GM19455 (cell line): ENCODE measurements around the gene TSBP1.
"Not testable (repeated sequence)": the region's sequence is repeated elsewhere in the genome, so short reads cannot be mapped to it uniquely, and the experiment has no call there.

Source experiments
- ATAC-seq: cut with Tn5 transposase; IDR thresholded peaks from one replicate; pipeline ENCODE4 v1.9.1; 2021; ENCODE audit not compliant: unreplicated experiment

Gene TSBP1

GRCh38 chr6:32291543-32291942, 80.2 kb downstream of the TSBP1 start:
- no peak for ATAC-seq

GRCh38 chr6:32290886-32291450, 80.7 kb downstream of the TSBP1 start:
- ATAC-seq = no peak

- no peak for ATAC-seq
Measured at GRCh38 chr6:32288426-32288825, 83.3 kb downstream of the TSBP1 start.

GRCh38 chr6:32273801-32274577, 97.7 kb downstream of the TSBP1 start:
- not testable (repeated sequence) for ATAC-seq

- ATAC-seq = no peak
Measured at GRCh38 chr6:32271429-32271828, 100.3 kb downstream of the TSBP1 start.

GRCh38 chr6:32268459-32268858, 103.2 kb downstream of the TSBP1 start:
- ATAC-seq = not testable (repeated sequence)

DNA sequence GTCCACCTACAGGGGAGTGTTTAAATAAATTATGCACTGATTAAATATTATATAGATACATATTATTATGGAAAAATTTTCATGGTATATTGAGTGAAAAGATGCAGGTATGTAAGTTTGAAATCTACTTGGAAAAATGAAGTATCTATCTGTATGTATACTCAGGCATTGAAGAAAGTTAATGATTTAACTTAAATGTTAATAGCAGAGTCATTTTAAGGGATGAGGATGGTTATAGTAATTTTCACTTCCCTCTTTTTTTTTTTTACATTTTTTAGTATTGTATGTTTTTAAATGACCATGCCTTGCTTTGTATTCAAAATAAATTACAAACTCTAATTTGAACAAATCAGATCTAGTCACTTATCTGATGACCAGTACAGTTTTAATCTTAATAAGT, 104.7 kb downstream of the TSBP1 start:
- ATAC-seq = no peak

GRCh38 chr6:32257262-32257661, 114.4 kb downstream of the TSBP1 start:
- ATAC-seq = not testable (repeated sequence)

DNA sequence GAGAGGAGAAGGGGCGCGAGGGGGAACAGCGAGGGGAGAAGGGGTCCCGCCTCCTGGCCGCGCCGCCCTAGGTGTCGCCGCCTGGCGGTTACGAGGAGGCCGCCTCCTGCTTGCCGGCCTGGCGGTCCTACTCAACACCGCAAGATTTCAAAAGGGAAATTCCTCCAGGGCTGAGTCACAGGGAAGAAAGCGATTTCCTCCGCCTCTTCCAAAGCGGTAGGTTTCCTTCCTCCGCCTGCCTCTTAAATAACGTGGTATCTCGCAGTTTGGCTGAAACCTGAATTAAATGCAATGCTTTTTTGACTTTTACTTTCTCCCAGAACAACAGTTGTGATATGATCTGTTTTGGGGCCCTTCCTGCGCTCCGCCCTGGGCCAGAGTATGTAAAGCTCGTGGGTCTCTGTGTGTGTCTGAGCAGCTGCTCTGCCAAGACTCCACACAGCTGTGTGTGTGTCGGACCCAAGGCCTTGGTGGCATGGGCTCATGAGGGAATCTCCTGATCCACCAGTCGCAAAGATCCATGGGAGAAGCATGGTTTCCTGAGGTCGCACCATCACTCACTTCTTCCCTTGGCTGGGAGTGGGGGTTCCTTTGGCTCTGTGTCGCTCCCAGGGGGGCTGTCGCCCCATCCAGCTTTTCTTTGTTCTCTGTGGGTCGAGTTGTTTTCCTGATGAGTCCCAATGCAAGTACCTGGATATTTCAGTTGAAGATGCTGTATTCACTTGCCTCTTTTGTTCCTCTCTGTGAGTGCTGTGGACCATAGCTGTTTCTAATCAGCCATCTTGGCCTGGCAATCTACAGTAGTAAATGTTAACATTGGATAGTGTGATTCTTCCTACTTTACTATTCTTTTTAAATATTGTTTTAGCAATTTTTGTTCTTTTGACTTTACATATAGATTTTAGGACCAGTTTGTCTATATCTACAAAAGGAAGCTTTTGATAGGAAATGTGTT, 116.2 kb downstream of the TSBP1 start:
- no peak for ATAC-seq

- ATAC-seq = no peak
Measured at GRCh38 chr6:32254761-32255198, 116.9 kb downstream of the TSBP1 start.

- ATAC-seq = no peak
Measured at GRCh38 chr6:32252331-32253009, 119.2 kb downstream of the TSBP1 start.

DNA sequence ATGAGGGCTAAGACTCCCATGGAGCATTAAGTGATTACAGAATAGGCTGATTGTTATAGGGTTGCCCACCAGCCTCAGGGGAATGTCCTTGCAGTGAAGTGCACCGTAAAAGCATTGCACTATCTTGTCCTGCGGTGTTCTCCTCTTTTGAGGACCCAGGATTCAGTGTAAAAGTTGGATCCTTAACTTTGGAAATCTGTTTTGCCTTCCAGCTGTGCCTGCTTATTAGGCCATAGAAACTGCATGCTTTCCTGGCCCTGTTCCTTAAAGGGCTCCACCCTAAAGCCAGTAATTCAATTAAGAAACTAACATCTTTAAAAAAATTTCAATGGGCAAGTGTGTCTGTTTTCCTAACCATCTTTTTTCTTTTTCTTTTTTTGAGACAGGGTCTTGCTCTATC, 122.4 kb downstream of the TSBP1 start:
- ATAC-seq = no peak

GRCh38 chr6:32247401-32247800, 124.3 kb downstream of the TSBP1 start:
- no peak for ATAC-seq

- ATAC-seq = no peak
Measured at GRCh38 chr6:32244946-32245398, 126.7 kb downstream of the TSBP1 start.

DNA sequence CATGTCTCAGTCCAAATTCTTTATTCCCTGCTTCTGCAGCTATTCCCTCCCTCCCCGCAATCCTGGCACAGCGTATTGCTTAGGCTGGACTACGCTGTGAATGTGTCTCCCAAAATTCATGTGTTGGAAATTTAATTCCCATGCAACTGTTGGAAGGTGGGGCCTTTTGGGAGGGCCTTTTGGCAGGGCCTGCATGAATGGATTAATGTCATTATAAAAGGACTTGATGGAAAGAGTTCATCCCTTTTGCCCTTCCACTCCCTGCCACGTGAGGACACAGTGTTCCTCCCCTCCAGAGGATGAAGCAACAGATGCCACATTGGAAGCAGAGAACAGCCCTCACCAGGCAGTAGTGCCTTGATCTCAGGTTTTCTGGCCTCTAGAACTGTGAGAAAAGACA, 127.4 kb downstream of the TSBP1 start:
- no peak for ATAC-seq
